ENCODE results near the gene MTX3.

- TF ChIP-seq RAD21 (IDR thresholded peaks at IDR 0.05) (no peak), MAX (IDR thresholded peaks at IDR 0.05) (no peak), ATF3 (IDR thresholded peaks at IDR 0.05) (no peak), YY1 (IDR thresholded peaks at IDR 0.05) (no peak), TAF1 (conservative IDR thresholded peaks at IDR 0.05) (no peak), GABPA (IDR thresholded peaks at IDR 0.05 in 1 of 2, conservative IDR thresholded peaks at IDR 0.05 in 1 of 2) (no peak), RXRA (IDR thresholded peaks at IDR 0.05) (no peak), HNF4G (IDR thresholded peaks at IDR 0.05) (no peak), NR2F2 (IDR thresholded peaks at IDR 0.05) (no peak), EGR1 (IDR thresholded peaks at IDR 0.05; ENCODE audit: low read depth in 2 of 2) (no peak)
- TF ChIP-seq, protein P1, sequence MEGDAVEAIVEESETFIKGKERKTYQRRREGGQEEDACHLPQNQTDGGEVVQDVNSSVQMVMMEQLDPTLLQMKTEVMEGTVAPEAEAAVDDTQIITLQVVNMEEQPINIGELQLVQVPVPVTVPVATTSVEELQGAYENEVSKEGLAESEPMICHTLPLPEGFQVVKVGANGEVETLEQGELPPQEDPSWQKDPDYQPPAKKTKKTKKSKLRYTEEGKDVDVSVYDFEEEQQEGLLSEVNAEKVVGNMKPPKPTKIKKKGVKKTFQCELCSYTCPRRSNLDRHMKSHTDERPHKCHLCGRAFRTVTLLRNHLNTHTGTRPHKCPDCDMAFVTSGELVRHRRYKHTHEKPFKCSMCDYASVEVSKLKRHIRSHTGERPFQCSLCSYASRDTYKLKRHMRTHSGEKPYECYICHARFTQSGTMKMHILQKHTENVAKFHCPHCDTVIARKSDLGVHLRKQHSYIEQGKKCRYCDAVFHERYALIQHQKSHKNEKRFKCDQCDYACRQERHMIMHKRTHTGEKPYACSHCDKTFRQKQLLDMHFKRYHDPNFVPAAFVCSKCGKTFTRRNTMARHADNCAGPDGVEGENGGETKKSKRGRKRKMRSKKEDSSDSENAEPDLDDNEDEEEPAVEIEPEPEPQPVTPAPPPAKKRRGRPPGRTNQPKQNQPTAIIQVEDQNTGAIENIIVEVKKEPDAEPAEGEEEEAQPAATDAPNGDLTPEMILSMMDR (IDR thresholded peaks at IDR 0.05; ENCODE audit: low read depth, low read length, missing input control), result no peak
- TF ChIP-seq, protein P2, sequence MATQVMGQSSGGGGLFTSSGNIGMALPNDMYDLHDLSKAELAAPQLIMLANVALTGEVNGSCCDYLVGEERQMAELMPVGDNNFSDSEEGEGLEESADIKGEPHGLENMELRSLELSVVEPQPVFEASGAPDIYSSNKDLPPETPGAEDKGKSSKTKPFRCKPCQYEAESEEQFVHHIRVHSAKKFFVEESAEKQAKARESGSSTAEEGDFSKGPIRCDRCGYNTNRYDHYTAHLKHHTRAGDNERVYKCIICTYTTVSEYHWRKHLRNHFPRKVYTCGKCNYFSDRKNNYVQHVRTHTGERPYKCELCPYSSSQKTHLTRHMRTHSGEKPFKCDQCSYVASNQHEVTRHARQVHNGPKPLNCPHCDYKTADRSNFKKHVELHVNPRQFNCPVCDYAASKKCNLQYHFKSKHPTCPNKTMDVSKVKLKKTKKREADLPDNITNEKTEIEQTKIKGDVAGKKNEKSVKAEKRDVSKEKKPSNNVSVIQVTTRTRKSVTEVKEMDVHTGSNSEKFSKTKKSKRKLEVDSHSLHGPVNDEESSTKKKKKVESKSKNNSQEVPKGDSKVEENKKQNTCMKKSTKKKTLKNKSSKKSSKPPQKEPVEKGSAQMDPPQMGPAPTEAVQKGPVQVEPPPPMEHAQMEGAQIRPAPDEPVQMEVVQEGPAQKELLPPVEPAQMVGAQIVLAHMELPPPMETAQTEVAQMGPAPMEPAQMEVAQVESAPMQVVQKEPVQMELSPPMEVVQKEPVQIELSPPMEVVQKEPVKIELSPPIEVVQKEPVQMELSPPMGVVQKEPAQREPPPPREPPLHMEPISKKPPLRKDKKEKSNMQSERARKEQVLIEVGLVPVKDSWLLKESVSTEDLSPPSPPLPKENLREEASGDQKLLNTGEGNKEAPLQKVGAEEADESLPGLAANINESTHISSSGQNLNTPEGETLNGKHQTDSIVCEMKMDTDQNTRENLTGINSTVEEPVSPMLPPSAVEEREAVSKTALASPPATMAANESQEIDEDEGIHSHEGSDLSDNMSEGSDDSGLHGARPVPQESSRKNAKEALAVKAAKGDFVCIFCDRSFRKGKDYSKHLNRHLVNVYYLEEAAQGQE (IDR thresholded peaks at IDR 0.05), result no peak
These were observed 27.6 kb downstream of the MTX3 start for GRCh38 chr5:79963261-79964061.
